Right ventricle myocardium inferior (tissue), 1 donor: Measurements from ENCODE around the gene SLC6A7. TPM values are rescaled to one million over a fixed set of nuclear protein-coding genes. Genes with fewer than 3 reads are reported as not detected.

Experiments used
- ATAC-seq: fragments of 200-7000 bp; cut with Tn5 transposase; one replicate; pipeline ENCODE4 v1.9.1; 2020; ENCODE audit warnings: mild to moderate bottlenecking, moderate library complexity
- DNase-seq: peaks from one replicate; pipeline ENCODE4 v3.0.0; 2021; ENCODE audit errors: missing footprints
- intact Hi-C: fragments of 100-400 bp; cut with DNase I; formaldehyde crosslinking; loops from one replicate; pipeline ENCODE4 v1.11.0; 2022
- long read RNA-seq: library from polyadenylated mRNA; unstranded; transcript quantifications from one replicate; pipeline ENCODE4 v2.0.0, GENCODE V29; 2021
- total RNA-seq: library from RNA; stranded (reverse); fragmentation: NEBNext Ultra II Directional; extraction: Animal tissue kit (Norgen Biotek cat#: 25700); gene quantifications from one replicate; pipeline ENCODE4 v1.2.1, GENCODE V29; 2021
- donor health status: DM: no; HTN: yes; CAD: no; lungs with severe emphysema.

The SLC6A7 gene
- total RNA-seq: not detected
- long read RNA-seq, partial matches to known transcripts: 0 of 3 reads
- long read RNA-seq, other reads (novel, unspliced or antisense): 3 of 3 reads

DNA sequence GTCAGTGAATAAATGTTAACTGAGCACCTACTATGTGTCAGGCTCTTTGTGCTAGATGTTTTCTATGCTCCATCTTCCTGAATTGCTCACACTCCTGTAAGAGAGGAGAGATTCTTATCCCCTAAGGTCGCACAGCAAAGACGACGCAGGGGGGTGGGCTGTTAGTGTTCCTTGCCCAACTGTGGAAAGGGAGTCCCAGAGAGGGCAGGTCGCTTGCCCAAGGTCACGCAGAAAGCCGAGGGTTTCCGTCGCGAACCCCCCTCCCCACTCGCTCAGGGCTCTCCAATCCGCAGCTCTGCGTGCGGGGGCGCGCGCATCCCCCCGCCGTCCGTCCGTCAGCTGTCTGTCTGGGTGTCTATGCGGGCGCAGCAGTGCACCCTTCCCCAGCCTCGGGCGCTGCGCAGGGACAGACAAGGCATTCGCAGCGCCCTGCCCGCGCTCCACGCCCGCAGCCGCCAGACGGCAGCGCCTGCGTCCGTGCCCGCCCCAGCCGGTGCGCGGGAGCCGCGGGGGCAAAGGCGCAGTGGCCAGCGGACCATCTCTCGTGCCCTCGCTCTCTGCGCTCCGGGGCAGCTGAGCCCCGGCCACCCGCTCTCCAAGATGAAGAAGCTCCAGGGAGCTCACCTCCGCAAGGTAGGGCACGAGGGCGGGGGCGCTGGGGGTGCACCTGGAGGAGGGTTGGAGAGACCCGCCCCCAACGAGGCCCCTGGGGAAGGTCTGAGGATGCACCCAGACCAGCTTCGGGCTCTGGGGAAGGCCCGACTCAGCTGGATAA lies at the start of gene SLC6A7:
SLC6A7 (plus strand) TSS at position 335 of the 775 bp plus-strand sequence; CDS start at position 601, 266 bp downstream.
- ATAC-seq: no peak
- intact Hi-C loops: no loop called here
- DNase-seq: no peak

DNA sequence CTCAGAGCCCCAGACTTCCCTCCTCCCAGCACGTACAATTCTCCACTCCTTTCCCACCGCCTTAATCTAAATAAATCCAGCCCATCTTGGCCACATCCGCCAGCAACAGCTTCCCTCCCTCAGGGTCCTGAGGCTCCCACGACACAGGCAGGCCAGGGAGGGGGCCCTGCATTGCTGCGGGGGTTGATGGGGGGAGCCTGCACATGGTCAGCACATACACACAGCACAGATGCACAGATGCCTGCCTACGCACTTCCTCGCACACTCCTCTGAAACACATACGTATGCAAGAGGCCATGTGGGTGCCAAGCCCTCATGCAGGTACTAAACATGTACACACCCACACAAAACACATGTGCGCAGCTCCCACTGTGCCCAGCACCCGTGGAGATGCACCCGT lies 49.0 kb upstream of the SLC6A7 start:
- ATAC-seq (no peak), DNase-seq (peak; percentile 78)
- intact Hi-C loops: no loop called here

DNA sequence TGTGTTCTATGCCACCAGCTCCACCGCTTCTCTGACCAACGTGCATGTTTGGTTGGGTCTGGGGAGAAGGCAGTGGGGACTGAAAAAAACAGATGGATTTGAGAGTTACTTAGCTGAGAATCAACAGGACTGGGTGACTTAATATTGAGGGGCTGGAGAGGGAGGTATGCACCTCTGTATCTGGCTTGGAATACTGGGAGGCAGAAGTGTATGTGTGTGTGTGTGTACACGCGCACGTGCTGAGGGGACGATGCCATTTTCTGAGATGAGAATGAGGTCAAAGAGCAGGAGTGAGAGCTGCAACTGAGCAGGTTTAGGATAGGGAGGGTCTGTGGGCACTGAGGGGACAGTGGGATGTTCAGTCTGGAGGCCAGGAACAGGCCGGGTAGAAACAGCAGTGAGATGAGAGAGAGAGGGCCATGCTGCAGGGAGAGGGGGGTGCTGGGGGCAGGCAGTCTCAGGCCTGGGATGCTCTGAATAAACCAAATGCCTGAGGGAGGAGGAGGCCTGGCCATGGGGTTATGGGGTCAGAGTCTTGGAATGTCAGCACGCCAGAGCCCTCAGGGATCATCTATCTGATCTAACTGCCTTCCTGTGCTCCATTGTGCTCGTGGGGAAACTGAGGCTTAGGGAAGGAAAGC lies 48.2 kb upstream of the SLC6A7 start:
- DNase-seq: no peak
- intact Hi-C loops: no loop called here
- no peak for ATAC-seq

- no peak for ATAC-seq
- intact Hi-C loops: no loop called here
- DNase-seq: no peak
These were observed 47.5 kb upstream of the SLC6A7 start for GRCh38 chr5:150142185-150142958.

DNA sequence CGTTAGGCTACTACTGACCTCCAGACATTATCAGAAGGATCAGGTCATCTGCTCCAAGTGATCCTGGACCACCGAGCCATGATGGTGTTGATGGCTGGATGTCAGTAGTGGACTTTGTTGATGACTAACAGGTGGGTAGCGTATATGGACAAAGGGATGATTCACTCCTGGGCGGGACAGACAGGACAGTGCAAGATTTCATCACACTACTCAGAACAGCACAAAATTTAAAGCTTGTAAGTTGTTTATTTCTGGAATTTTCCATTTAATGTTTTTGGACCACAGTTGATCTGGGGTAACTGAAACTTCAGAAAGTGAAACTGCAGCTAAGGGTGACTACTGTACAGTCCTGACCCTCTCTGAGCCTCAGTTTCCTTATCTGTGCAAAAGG lies 46.9 kb upstream of the SLC6A7 start:
- intact Hi-C loops: no loop called here
- ATAC-seq (peak; percentile 46), DNase-seq (no peak)

GRCh38 chr5:150143350-150144245 lies 46.3 kb upstream of the SLC6A7 start:
- DNase-seq: peak; percentile 88
- intact Hi-C loops: no loop called here

GRCh38 chr5:150144246-150144801 lies 45.5 kb upstream of the SLC6A7 start:
- intact Hi-C loops: no loop called here
- ATAC-seq (peak; percentile 76), DNase-seq (peak; percentile 88)

More at GRCh38 chr5:150143350-150144245, 46.3 kb upstream of the SLC6A7 start:
- peak; percentile 78 for ATAC-seq

DNA sequence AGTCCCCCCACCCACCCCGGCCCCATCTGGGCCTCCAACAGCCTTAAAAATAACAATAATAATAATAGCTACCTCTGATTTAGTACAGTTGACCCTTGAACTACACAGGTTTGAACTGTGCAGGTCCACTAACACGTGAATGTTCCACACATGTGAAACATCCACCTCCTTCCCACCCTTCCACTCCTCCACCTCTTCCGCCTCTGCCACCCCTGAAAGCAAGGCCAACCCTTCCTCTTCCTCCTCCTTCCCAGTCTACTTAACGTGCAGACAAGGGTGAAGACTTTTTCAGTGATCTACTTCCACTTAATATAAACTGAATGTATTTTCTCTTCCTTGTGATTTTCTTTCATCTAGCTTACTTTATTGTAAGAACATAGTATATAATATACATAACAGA lies 45.0 kb upstream of the SLC6A7 start:
- no peak for DNase-seq
- no peak for ATAC-seq
- intact Hi-C loops: no loop called here

DNA sequence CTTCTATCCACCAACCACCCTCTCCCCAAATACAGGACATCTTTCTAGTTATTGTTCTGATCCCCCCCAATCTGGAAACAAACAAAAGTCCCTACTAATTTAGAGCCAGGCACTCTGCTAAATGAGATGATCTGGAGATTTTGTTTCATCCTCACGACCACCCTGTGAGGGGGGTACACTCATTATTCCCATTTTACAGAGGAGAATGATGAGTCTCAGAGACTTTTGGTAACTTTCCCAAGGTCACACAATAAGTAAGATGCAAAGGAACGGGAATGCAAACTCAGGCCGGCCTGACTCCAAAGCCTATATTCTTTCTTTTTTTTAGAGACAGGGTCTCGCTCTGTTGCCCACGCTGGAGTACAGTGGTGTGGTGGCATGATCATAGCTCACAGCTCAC lies 43.6 kb upstream of the SLC6A7 start:
- DNase-seq (no peak), ATAC-seq (no peak)
- intact Hi-C loops: no loop called here

DNA sequence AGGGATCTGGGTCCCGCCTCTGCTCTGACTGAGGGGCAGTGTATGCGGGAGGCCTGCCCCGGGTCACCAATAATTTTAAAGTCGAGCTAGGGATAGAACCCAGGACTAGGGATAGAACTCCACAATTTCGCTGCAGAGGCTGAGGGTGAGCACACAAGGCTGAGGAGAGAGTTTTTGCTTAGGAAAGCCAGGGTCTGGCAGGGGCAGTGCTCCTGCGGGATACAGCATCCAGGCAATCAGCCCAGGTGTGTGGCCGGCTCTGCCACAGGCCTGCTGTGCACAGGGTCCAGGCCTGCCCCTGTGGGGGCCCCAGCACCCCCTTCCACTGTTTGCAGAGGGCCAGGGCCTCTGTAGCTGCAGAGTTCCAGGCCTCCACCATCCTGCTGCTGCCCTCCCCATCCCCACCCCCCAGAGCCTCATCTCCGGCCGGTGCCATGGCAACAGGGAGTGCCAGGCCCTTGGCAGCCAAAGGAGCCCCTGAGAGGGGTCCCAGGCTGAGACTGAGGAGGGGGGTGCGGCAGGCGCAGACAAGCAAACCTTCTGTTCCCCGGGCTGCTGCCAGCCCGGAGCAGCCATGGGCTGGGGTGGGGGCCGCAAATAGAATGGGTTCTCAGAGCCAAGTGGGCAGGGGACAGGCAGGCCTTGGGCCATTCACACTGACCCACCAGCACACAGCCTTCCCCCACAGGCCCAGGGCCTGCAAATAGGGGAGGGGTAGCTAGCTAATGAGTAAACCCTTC lies 42.8 kb upstream of the SLC6A7 start:
- no peak for ATAC-seq

DNA sequence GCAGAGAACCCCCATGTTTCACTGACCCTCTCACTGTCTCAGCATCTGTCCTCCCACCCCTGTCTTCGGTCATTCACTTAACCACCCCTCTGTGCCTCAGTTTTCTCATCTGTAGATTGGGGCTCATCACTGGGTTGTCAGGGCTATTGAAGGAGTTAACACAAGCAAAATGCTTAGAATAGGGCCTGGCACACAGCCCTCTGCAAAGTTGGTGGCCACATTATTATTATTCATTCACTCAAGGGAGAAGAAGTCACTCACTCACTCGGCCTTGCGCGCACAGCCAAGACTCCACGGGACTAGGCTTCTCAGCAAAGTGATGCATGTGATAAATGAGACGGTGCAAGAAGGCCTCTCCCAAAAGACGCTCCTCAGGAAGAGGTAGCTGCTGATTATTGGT lies 42.2 kb upstream of the SLC6A7 start:
- intact Hi-C loops: no loop called here
- DNase-seq (peak; percentile 20), ATAC-seq (no peak)

More for the DNA sequence above, 42.8 kb upstream of the SLC6A7 start:
- intact Hi-C loops: no loop called here
- DNase-seq: peak; percentile 58

GRCh38 chr5:150148117-150148927 lies 41.5 kb upstream of the SLC6A7 start:
- no peak for ATAC-seq
- intact Hi-C loops: no loop called here
- DNase-seq: peak; percentile 41

- no peak for ATAC-seq
- DNase-seq: no peak
- intact Hi-C loops: no loop called here
These were observed 40.2 kb upstream of the SLC6A7 start for GRCh38 chr5:150149618-150150017.

DNA sequence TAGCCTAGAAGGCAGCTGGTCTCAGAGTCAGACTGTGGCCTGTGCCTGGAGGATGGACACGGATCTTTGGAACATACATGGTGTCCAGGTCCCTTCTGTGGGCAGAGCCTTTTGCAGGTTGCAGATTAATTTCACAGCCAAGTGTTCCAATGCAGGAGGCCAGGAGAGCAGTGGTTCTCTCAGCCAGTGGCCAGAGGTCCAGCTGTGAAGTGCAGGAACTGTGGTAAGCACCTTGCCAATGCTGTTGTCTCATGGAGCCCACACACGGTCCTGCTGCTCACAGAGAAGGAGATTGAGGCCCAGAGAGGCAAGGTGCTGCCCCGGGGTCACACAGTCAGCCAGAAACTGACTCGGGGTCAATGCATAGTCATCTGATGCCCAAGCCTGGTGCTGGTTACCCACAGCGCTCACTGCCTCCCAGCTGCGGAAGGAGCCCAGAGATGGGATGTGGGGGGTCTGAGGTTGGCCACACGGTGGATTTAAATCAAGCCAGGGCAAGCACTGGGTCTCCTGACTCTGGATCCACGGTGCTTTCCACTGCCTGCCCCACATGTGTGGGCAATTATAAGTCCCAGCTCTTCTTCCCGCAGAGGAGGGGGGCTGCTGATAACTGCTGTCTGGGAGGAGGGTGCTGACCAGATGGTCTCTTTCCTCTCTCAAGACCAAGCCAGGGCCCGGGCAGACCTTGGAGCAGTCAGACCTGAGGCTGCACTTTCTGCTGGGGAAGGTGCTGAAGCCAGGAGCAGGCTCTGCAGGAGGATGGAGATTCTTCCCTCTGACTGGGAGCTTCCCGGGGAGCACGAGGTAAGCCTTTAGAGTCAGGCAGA lies 37.0 kb upstream of the SLC6A7 start:
- intact Hi-C loops: no loop called here
- DNase-seq (peak; percentile 54), ATAC-seq (no peak)

GRCh38 chr5:150153483-150153882 lies 36.4 kb upstream of the SLC6A7 start:
- no peak for ATAC-seq
- intact Hi-C loops: no loop called here
- DNase-seq: no peak
